HG03108 (cell line): Measurements from ENCODE around the gene MAP4.

Source experiments
- ATAC-seq: cut with Tn5 transposase; IDR thresholded peaks from one replicate; pipeline ENCODE4 v1.9.1; 2021; ENCODE audit warnings: moderate library complexity; ENCODE audit not compliant: unreplicated experiment

The MAP4 gene

DNA sequence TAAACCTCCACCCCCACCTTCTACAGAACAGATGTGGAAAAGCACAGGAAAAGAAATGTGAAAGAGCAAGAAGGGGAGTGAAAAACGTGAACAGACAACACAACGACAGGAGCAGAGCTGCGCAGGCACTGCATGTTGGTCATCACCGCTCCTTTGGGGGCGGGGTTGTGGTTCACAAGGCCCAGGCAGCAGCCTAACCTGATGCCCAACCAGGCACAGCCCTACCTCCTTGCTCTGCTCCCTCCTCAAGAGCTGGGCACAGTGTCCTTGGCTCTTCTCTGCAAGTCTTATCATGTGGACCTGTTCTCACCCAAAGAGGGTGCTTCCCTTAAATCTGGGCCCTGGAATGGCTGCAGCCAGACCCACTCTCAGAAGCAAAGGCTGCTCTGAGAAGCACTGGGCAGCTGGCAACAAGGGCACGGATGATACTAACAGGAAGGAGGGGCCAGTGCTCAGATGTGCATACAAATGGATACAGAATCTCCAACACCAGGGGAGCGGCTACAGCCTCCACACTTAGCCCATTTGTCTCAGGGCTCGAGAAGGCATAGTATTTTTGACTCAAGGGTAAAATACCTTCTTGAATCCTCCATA lies 148.7 kb downstream of the MAP4 start:
- ATAC-seq = no peak

DNA sequence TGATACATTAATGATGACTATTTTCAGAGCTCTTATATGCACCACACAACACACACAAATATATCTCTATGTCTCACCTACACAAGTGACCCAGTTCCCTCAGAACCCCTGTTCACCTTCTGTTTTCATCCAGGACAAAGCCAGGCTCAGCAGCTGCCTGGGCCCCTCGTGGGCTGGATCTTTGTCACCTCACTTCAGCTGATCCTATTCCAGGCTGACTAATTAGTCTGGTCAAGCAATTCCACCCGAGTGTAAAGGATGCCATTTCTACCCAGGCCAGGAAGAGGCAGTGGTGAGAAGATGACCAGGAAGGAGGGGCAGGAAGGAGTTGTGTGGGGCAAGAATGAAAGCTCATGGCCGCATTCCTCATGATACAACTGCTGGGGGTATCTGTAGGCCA lies 151.0 kb downstream of the MAP4 start:
- no peak for ATAC-seq

- ATAC-seq = no peak
These were observed 152.7 kb downstream of the MAP4 start for GRCh38 chr3:47863391-47864128.

GRCh38 chr3:47859956-47860605 lies 156.1 kb downstream of the MAP4 start:
- ATAC-seq = no peak

- ATAC-seq = no peak
These were observed 159.1 kb downstream of the MAP4 start for GRCh38 chr3:47857151-47857550.

- no peak for ATAC-seq
These were observed 159.5 kb downstream of the MAP4 start for GRCh38 chr3:47856669-47857068.

DNA sequence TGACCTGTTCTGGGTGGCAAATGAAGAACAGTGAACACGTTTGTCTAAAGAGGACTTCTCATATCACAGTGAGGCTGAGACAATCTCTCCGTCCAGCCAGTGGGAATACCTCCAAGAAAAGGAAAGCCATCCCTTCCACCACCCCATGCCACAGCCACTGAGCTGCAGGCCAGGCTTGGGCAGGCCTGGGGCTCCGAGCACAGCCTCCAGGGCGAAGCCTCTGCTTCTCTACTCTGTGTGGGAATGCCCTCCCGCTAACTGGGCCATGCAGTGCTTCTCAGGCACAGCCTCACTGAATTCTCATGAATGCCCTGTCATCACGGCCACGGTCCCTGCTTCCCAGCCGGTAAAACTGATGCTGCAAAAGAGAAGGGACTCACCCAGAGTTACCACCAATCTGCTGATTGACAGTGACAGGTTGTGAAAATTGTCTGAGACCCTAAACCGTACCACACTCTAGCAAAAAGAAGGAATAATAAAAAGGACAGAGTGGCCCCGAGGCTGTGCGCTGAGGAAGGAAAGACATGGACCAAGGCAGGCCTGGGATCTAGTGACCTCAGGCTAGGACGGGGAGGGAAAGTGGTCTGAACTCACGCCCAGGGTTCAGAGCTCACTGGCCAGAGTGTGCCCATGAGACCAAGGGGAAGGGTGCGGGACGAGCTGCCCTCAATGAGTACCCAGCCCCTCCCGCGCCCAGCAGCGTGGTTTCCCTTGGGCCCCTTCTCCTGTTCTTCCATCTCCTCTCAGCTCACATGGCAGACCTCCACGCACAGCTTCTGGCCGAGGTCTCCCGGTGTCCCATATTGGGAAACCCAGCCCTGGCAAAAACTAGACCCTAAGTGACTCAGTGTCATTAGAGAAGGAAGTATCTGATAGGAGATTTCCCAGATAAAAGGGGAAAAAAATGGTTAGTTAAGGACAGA lies 160.5 kb downstream of the MAP4 start:
- ATAC-seq = no peak

DNA sequence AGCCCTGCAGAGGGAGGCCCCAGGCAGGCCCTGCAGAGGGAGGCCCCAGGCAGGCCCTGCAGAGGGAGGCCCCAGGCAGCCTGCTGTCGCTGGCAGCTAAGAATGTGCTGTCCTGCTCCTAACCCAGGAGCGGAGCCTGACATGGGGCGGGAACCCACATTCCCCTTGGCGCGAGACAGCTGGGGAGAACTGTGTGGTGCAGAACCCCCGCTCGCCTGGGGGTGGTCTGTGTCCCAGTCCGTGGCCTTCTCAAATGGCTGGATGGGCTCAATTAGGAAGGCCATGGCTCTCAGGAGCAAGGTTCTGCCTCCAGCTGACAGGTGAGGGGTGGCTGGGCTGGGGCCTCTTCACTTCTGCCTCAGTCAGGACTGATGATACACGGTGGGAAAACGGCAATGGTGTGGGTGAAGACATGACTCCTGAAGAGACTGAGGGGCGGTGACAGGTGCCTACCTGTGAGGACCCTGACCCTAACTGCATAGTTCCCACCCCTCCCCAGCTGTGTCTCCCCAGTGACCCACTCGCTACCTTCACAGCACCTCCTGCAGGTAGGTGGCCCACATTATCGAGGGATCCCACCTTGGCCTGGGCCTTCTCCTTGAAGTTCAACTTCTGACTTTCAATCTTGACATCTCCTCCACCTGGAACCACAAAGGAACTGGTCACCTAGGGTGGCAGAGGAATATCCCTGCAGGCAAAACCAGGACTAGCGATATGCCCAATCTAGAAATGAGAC lies 161.3 kb downstream of the MAP4 start:
- ATAC-seq = no peak

- no peak for ATAC-seq
These were observed 161.9 kb downstream of the MAP4 start for GRCh38 chr3:47854267-47854666.

DNA sequence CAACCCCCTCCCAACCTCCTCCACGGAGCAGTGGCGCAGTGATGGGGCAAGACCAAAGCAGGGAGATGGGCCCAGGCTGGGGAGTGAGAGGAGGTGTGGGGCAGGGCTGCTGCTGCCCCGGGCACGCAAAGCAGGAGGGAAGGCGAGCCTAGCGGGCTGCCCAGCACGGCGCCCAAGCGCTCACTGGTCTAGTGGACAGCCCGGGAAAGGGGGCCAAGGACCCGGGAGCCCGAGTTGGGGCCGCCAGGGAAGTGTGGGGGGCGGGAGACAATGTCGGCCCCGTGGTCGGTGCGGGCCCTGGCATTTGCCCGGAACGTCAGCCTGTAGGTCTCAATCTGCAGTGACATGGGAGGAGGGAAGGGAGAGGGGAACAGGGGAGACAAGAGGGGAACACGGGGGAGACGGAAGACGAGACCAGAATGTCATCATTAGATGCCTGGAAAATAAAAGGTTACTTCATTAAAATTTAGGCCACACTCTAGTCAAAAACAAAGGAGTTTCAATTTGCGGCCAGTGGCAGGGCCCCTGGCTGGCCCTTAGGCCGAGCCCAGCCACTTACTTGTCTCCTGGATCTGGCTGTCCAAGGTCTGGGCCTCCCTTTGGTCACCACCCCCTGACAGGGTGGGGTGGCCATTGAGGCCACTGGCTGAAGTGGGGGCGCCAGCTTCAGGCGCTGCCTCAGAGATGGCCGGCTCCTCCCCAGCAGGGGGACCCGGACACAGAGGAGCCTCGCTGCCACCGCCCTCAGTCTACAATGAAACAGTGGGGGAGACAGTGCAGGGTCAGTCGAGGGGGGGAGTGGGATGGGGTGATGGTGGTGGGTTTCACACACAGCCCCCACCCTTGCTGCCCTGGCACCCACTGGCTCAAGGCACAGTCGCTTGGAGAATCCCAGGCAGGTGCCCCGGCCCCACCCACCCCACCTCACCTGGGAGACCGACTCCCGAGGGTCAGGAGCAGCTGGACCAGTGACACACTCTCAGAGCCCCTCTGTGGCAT lies 163.3 kb downstream of the MAP4 start:
- ATAC-seq = no peak

GRCh38 chr3:47851888-47852603 lies 164.2 kb downstream of the MAP4 start:
- no peak for ATAC-seq

- ATAC-seq = no peak
These were observed 165.4 kb downstream of the MAP4 start for GRCh38 chr3:47850564-47851410.

- no peak for ATAC-seq
These were observed 166.3 kb downstream of the MAP4 start for GRCh38 chr3:47849699-47850563.

GRCh38 chr3:47849186-47849698 lies 167.0 kb downstream of the MAP4 start:
- no peak for ATAC-seq

- no peak for ATAC-seq
These were observed 167.6 kb downstream of the MAP4 start for GRCh38 chr3:47848599-47849117.

DNA sequence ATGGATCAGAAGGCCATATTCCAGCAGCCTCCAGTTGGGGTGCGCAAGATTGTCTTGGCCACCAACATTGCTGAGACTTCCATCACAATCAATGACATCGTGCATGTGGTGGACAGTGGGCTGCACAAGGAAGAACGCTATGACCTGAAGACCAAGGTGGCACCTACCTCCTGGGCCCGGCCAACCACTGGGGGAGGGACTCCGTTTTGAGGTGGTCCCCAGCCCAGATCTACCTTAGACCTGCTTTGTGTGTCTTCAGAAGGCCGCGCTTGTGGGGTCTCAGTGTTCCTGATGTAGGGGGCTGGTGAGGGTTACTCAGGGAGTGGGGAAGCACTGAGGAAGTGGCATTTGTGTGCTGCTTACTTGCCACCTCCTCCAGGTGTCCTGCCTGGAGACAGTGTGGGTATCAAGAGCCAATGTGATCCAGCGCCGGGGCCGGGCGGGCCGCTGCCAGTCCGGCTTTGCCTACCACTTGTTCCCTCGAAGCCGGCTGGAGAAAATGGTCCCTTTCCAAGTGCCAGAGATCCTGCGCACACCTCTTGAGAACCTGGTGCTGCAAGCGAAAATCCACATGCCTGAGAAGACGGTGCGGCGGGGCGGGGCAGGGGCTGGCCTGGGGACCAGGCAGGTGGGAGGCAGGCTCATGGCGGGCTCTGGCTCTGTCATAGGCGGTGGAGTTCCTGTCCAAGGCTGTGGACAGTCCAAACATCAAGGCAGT lies 168.3 kb downstream of the MAP4 start:
- ATAC-seq = no peak
